Raji (cell line): ENCODE data around the gene CDC42.

Source experiments
- POLR2A ChIP-seq: IDR thresholded peaks from 2 replicates; pipeline ENCODE4 v1.6.1; 2011; ENCODE audit warnings: low read depth, low read length, control low read depth; ENCODE audit not compliant: insufficient read depth

The CDC42 gene

DNA sequence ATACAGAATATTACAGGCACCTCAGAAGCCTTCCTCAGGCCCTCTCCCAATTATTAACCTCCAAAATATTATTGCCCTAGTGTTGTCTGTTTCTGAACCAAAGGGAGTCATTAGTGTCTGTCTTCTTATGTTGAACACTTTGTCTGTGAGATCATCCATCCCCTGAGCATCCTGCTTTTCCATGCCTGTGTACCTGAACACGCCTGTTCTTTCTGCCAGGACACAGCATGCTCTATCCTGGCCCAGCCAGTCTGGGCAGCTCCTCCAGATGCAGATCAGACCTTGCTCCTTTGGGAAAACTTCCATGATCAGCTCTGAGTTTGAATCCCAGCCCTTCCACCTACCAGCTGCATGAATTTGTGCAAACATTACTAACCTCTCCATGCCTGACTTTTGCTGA, 11.0 kb upstream of the CDC42 start:
- TF ChIP-seq POLR2A = no peak

- TF ChIP-seq POLR2A = no peak
Observed at GRCh38 chr1:22043198-22043769, 9.2 kb upstream of the CDC42 start.

DNA sequence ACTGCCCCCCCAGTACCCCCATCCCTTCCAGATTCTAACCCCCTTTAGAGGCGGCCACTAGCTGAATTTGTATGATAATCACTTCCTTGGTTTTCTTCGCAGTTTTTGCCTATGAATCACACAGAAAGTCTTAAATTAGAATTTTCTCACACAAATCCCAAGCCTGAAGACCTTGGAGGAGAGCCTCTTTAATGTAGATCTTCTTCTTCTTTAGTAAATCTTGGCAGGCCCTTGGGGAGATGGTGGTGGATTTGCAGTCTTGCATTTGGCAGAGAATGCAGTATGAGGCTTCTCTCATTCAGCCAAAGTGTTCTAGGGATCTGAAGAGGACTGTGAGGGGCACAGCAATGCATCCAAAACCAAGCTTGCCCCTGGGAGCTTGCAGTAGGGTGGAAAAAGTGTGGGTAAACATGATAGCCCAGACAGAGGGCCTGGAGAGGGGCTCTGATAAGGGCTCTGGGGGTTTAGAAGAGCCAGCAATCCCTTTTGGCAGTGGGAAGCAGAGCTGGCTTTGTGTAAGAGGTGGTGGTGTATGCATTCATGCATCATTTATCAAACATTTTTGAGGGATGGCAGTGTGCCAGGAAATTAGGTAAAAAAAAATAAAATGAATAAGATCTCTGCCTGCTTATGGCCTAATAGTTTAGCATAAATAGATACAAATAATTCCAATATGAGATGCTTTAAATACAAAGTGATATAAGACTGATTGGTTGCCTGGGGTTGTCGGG, 7.7 kb upstream of the CDC42 start:
- TF ChIP-seq POLR2A = no peak

- no peak for TF ChIP-seq POLR2A
Observed at GRCh38 chr1:22045604-22046228, 6.8 kb upstream of the CDC42 start.

- no peak for TF ChIP-seq POLR2A
Observed at GRCh38 chr1:22048351-22049192, 3.9 kb upstream of the CDC42 start.

GRCh38 chr1:22050330-22050729, 2.2 kb upstream of the CDC42 start:
- no peak for TF ChIP-seq POLR2A

DNA sequence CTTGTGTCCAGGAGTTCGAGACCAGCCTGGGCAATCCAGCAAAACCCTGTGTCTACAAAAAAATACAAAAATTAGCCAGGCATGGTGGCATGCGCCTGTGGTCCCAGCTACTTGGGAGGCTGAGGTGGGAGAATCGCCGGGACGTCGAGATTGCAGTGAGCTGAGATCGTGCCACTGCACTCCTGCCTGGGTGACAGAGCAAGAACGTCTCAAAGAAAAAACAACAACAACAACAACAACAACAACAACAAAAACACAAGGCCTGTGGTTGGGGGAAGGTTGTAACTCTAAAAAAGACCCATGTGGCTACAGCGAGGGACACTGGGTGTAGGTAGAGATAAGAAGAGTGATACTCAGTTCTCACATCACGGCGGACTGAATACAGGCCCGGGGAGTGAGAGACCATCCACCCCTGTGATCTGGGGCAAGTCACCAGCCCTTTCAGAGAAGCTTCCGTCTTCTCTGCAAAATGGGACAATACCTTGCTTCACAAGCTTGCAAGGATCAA, 848 bp upstream of the CDC42 start:
- TF ChIP-seq POLR2A = no peak

DNA sequence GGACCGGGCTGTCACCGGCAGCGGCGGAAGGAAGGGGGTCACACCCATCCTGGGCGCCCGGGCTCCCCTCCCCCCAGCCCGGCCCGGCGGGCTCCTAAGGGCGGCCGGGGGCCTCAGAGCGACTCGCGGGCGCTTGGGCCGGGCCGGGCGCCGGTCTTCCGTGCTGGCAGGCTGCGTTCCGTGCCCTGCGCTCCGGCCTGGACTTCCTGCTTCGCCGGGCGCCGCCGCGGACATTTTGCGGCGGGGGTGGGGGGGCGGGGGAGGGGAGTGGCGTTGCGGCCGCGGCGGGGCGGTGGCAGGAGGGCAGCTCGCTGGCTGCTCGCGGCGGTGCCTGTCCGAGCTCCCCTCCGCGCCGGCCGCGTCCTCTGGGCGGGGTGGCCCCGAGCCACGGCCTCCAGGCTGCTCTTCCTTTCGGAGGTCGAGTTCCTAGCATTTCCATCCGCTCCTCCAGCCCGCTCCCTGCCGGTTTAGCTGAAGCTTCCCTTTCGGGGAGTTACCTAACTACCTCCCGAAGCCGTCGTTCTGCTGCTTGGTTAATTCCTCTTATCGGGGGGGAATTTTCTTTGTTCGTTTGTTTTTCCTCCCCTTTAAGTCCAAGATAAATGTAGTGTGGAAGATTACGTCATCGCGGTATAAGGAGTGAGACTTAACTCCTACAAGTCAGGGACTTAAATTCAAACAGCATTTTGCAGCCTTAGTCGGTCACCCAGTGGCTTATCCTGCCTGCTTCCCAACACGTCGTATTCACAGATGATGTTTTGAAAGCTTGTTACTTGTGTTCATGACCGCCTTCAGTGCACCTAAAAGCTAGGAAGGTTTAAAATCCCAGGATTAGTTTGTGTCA, 730 bp downstream of the CDC42 start:
- no peak for TF ChIP-seq POLR2A

GRCh38 chr1:22053861-22054770, 1.6 kb downstream of the CDC42 start:
- no peak for TF ChIP-seq POLR2A

DNA sequence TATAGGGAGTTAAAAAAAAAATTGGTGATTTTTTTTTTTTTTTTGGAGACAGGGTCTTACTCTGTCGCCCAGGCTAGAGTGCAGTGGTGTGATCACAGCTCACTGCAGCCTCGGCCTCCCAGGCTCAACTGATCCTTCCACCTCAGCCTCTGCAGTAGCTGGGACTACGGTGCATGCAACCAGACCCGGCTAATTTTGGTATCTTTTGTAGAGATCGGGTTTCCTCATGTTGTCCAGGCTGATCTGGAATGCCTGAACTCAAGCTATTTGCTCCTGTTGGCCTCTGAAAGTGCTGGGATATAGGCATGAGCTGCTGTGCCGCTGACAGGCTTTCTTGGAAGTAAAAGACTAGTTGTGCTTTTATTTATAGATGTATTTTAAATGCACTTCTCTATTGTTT, 3.0 kb downstream of the CDC42 start:
- TF ChIP-seq POLR2A = no peak

GRCh38 chr1:22056043-22056442, 3.5 kb downstream of the CDC42 start:
- TF ChIP-seq POLR2A = no peak

DNA sequence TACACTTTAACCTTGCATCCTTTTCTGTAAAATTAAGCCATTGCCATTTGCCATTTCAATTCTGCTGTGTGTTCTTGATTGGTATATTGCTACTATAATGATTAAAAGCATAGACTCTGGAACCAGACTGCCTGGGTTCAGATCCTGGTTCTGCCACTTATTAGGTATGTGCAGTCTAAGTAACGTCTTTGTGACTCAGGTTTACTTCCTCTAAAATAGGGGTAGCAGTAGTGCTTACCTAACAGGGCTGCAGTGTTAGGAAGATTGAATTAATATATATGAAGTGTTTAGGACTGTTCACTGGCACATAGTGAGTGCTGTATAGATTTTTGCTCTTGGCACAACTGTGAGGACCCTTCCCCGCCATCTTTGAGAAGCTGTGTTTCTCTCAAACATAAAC, 4.4 kb downstream of the CDC42 start:
- no peak for TF ChIP-seq POLR2A

DNA sequence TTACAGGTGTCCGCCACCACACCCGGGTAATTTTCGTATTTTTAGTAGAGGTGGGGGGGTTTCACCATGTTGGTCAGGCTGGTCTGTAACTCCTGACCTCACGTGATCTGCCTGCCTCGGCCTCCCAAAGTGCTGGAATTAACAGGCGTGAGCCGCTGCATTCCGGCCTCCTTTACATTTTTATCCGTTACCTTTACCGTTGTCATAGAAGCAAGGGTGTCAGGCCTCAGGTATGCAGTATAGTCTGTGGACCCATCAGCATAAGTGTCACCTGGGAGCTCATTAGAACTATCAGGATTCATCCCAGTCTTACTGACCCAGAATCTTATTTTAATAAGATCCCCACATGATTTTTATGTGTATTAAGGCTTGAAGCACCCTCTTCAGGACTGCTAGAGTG, 5.4 kb downstream of the CDC42 start:
- TF ChIP-seq POLR2A = no peak
